ENCODE measurements around the gene ABCC8. TPM values are rescaled to one million over a fixed set of nuclear protein-coding genes. Genes with fewer than 3 reads are reported as not detected.

The ABCC8 gene
- total and polyA plus RNA-seq, 2 donors (not counting 3 experiments of a cell fraction or from before 2014, with no cell fraction given): not detected

- H3K9me3 ChIP-seq (replicated peaks; ENCODE audit: control insufficient read depth, insufficient read depth, low read length): no peaks in the 10 kb centered on the region
- H3K9me1 ChIP-seq (replicated peaks; ENCODE audit: control insufficient read depth, extremely low read depth, insufficient read depth, low read length): no peaks in the 10 kb centered on the region
- no peaks in the 10 kb centered on the region for H3K36me3 ChIP-seq (ENCODE audit: control insufficient read depth in 2 of 2, extremely low read depth in 1 of 2, insufficient read depth in 2 of 2, low read length in 2 of 2)
- TF ChIP-seq POLR2A (IDR thresholded peaks at IDR 0.05; ENCODE audit: low read depth, low read length) (no peak), JUN (IDR thresholded peaks at IDR 0.05; ENCODE audit: borderline replicate concordance, insufficient read depth, insufficient read length, low read depth) (no peak), EZH2 (IDR thresholded peaks at IDR 0.05; ENCODE audit: borderline replicate concordance, low read depth, low read length, severe bottlenecking) (no peak), CTCF (IDR thresholded peaks at IDR 0.05; ENCODE audit: extremely low read depth in 1 of 2, insufficient read depth in 1 of 2, low read depth in 1 of 2, low read length in 2 of 2) (no peak)
- POLR2A ChIA-PET: no interaction called here
- no peak overlapping the region for H3K4me3 ChIP-seq (replicated peaks in 1 of 3; ENCODE audit: insufficient read depth in 1 of 3, low read depth in 1 of 3, low read length in 3 of 3)
- CTCF ChIA-PET: interaction anchor here (0.9 to 4.0 kb wide), 8 partner anchors 10 to 114 kb away, joined by 3 to 21 read pairs (median 4); partner anchors contain the start of gene KCNJ11
- H2AFZ ChIP-seq (ENCODE audit: low read depth, low read length): no peak overlapping the region
- H3K4me2 ChIP-seq (ENCODE audit: insufficient read depth, low read length): no peak overlapping the region
- no peaks in the 10 kb centered on the region for H4K20me1 ChIP-seq (replicated peaks; ENCODE audit: control insufficient read depth, extremely low read depth, insufficient read depth, low read length)
- DNase-seq (ENCODE audit: low read depth, low spot score) (no peak), FAIRE-seq (no peak)
- intact Hi-C loops (cut with micrococcal nuclease): no loop called here
- dilution Hi-C loops (cut with MboI; ENCODE audit: extremely low pct_ligation_motif_present, low sequenced_read_pairs): no loop called here
- no TSS peak for BruUV-seq (replicated peaks)
- no peaks in the 10 kb centered on the region for H3K79me2 ChIP-seq (ENCODE audit: control insufficient read depth, insufficient read depth, low read length)
- no peaks in the 10 kb centered on the region for H3K4me1 ChIP-seq (ENCODE audit: control insufficient read depth, extremely low read depth, insufficient read depth, low read length)
- H3K27ac ChIP-seq (ENCODE audit: insufficient read depth, low read depth, low read length): no peak overlapping the region
- peaks cover 0 to 2% of the 10 kb centered on the region in 2 experiments for H3K27me3 ChIP-seq (ENCODE audit: control insufficient read depth in 2 of 2, insufficient read depth in 2 of 2, low read length in 2 of 2)
- H3K9ac ChIP-seq (replicated peaks; ENCODE audit: extremely low read depth, insufficient read depth, low read length): no peak overlapping the region
Observed at GRCh38 chr11:17498475-17498874, 21.8 kb upstream of the ABCC8 start.

- no peak for FAIRE-seq
- no TSS peak for BruUV-seq (replicated peaks)
Observed at GRCh38 chr11:17498058-17498457, 21.4 kb upstream of the ABCC8 start.

More at GRCh38 chr11:17498058-17498457, 21.4 kb upstream of the ABCC8 start:
- Histone ChIP-seq H3K36me3 (ENCODE audit: control insufficient read depth in 2 of 2, extremely low read depth in 1 of 2, insufficient read depth in 2 of 2, low read length in 2 of 2) (no peaks in the 10 kb centered on the region), H3K79me2 (ENCODE audit: control insufficient read depth, insufficient read depth, low read length) (no peaks in the 10 kb centered on the region), H2AFZ (ENCODE audit: low read depth, low read length) (no peak overlapping the region), H3K27ac (ENCODE audit: insufficient read depth, low read depth, low read length) (no peak overlapping the region), H3K4me1 (ENCODE audit: control insufficient read depth, extremely low read depth, insufficient read depth, low read length) (no peaks in the 10 kb centered on the region), H3K9me3 (replicated peaks; ENCODE audit: control insufficient read depth, insufficient read depth, low read length) (no peaks in the 10 kb centered on the region), H3K4me3 (replicated peaks in 1 of 3; ENCODE audit: insufficient read depth in 1 of 3, low read depth in 1 of 3, low read length in 3 of 3) (no peak overlapping the region), H4K20me1 (replicated peaks; ENCODE audit: control insufficient read depth, extremely low read depth, insufficient read depth, low read length) (no peaks in the 10 kb centered on the region), H3K27me3 (ENCODE audit: control insufficient read depth in 2 of 2, insufficient read depth in 2 of 2, low read length in 2 of 2) (peaks cover 0 to 2% of the 10 kb centered on the region in 2 experiments), H3K9ac (replicated peaks; ENCODE audit: extremely low read depth, insufficient read depth, low read length) (no peak overlapping the region), H3K4me2 (ENCODE audit: insufficient read depth, low read length) (no peak overlapping the region), H3K9me1 (replicated peaks; ENCODE audit: control insufficient read depth, extremely low read depth, insufficient read depth, low read length) (no peaks in the 10 kb centered on the region)
- dilution Hi-C loops (cut with MboI; ENCODE audit: extremely low pct_ligation_motif_present, low sequenced_read_pairs) (no loop called here), intact Hi-C loops (cut with micrococcal nuclease) (no loop called here)
- ChIA-PET POLR2A (no interaction called here), CTCF (interaction anchor here (0.9 to 4.0 kb wide), 8 partner anchors 10 to 114 kb away, joined by 3 to 21 read pairs (median 4); partner anchors contain the start of gene KCNJ11)
- DNase-seq (ENCODE audit: low read depth, low spot score): no peak
- TF ChIP-seq JUN (IDR thresholded peaks at IDR 0.05; ENCODE audit: borderline replicate concordance, insufficient read depth, insufficient read length, low read depth) (no peak), EZH2 (IDR thresholded peaks at IDR 0.05; ENCODE audit: borderline replicate concordance, low read depth, low read length, severe bottlenecking) (no peak), MYC (IDR thresholded peaks at IDR 0.05; ENCODE audit: low read depth, low read length) (no peak), POLR2A (IDR thresholded peaks at IDR 0.05; ENCODE audit: low read depth, low read length) (no peak), GATA2 (IDR thresholded peaks at IDR 0.05; ENCODE audit: insufficient read depth, insufficient read length, low read depth, low read length) (no peak), CTCF (IDR thresholded peaks at IDR 0.05; ENCODE audit: extremely low read depth in 1 of 2, insufficient read depth in 1 of 2, low read depth in 1 of 2, low read length in 2 of 2) (no peak), MAX (IDR thresholded peaks at IDR 0.05; ENCODE audit: insufficient read depth, insufficient read length) (no peak), FOS (IDR thresholded peaks at IDR 0.05; ENCODE audit: borderline replicate concordance, insufficient read depth, low read length) (no peak), POLR2AphosphoS5 (IDR thresholded peaks at IDR 0.05; ENCODE audit: insufficient read depth, low read depth, low read length) (no peak)

All from endothelial cell of umbilical vein (primary cell).